ENCODE data around the gene ELAVL3. TPM values are rescaled to one million over a fixed set of nuclear protein-coding genes. Genes with fewer than 3 reads are reported as not detected.

ELAVL3 gene
- not detected for polyA plus RNA-seq (ENCODE audit: insufficient read length)

GRCh38 chr19:11480715-11481533 lies at the start of gene ELAVL3:
TSS of gene ELAVL3 (minus strand) at chr19:11481046. CDS start at chr19:11480608, 438 bp downstream.
- DNase-seq: no peak

- peak; percentile 52 for DNase-seq
These were observed 49.6 kb upstream of the ELAVL3 start for GRCh38 chr19:11530432-11530831.

- peak; percentile 98 for DNase-seq
These were observed 47.9 kb upstream of the ELAVL3 start, which contains the start of gene ECSIT for GRCh38 chr19:11528551-11529341. TSS of gene ECSIT (minus strand) at chr19:11529134. CDS start at chr19:11519170, 9,964 bp downstream.

GRCh38 chr19:11519138-11519537 lies 38.3 kb upstream of the ELAVL3 start:
- DNase-seq: no peak

- DNase-seq: no peak
These were observed 33.1 kb upstream of the ELAVL3 start for GRCh38 chr19:11513946-11514345.

GRCh38 chr19:11510444-11510843 lies 29.6 kb upstream of the ELAVL3 start:
- no peak for DNase-seq

GRCh38 chr19:11507370-11508078 lies 26.7 kb upstream of the ELAVL3 start:
- no peak for DNase-seq

GRCh38 chr19:11506967-11507366 lies 26.1 kb upstream of the ELAVL3 start:
- no peak for DNase-seq

- DNase-seq: no peak
These were observed 25.3 kb upstream of the ELAVL3 start for GRCh38 chr19:11506101-11506555.

GRCh38 chr19:11505504-11506100 lies 24.8 kb upstream of the ELAVL3 start, which contains the start of gene ZNF653:
TSS of gene ZNF653 (minus strand) at chr19:11505839. CDS start at chr19:11505786, 53 bp downstream.
- peak; percentile 96 for DNase-seq

- peak; percentile 94 for DNase-seq
These were observed 24.2 kb upstream of the ELAVL3 start for GRCh38 chr19:11505032-11505503.

- no peak for DNase-seq
These were observed 23.7 kb upstream of the ELAVL3 start for GRCh38 chr19:11504502-11505031.

- no peak for DNase-seq
These were observed 19.1 kb upstream of the ELAVL3 start for GRCh38 chr19:11499890-11500420.

GRCh38 chr19:11499220-11499726 lies 18.4 kb upstream of the ELAVL3 start:
- DNase-seq: no peak

GRCh38 chr19:11496391-11497163 lies 15.7 kb upstream of the ELAVL3 start:
- peak; percentile 41 for DNase-seq

GRCh38 chr19:11495885-11496284 lies 15.0 kb upstream of the ELAVL3 start:
- DNase-seq: no peak

- no peak for DNase-seq
These were observed 14.6 kb upstream of the ELAVL3 start for GRCh38 chr19:11495481-11495880.

- DNase-seq: no peak
These were observed 13.9 kb upstream of the ELAVL3 start for GRCh38 chr19:11494634-11495285.

GRCh38 chr19:11489378-11489777 lies 8.5 kb upstream of the ELAVL3 start:
- no peak for DNase-seq
